WTC11 (cell line): ENCODE results near the gene AKAP1. TPM values are rescaled to one million over a fixed set of nuclear protein-coding genes. Genes with fewer than 3 reads are reported as not detected.

Experiments
- ATAC-seq: fragments of 200-7000 bp; cut with Tn5 transposase; 2 replicates; pipeline ENCODE4 v1.10.0; 2021; ENCODE audit warnings: mild to moderate bottlenecking, moderate library complexity
- CTCF ChIA-PET: fragments of 300-600 bp; sonication (Branson Sonifier 250); formaldehyde crosslinking; loops from one replicate; lab custom pipeline; 2021; ENCODE audit warnings: antibody characterized with exemption; lab: Charles Lee
- POLR2A ChIA-PET: fragments of 350-600 bp; sonication (Branson Sonifier 250); formaldehyde crosslinking; loops from one replicate; lab custom pipeline; 2021; ENCODE audit warnings: antibody characterized with exemption; lab: Charles Lee
- DNase-seq: peaks from one replicate; pipeline ENCODE4 v3.0.0; 2021; ENCODE audit warnings: low spot score
- H3K27ac Mint-ChIP-seq: 2 replicates; pipeline ENCODE4 v1.8.0; 2021; ENCODE audit warnings: mixed read lengths
- H3K27me3 Mint-ChIP-seq: 2 replicates; pipeline ENCODE4 v1.8.0; 2021; ENCODE audit warnings: low read depth, mild to moderate bottlenecking, moderate library complexity, mixed read lengths
- H3K36me3 Mint-ChIP-seq: 2 replicates; pipeline ENCODE4 v1.8.0; 2021; ENCODE audit warnings: mixed read lengths
- H3K4me1 Mint-ChIP-seq: 2 replicates; pipeline ENCODE4 v1.8.0; 2022; ENCODE audit warnings: mixed read lengths
- H3K4me3 Mint-ChIP-seq: 2 replicates; pipeline ENCODE4 v1.8.0; 2021; ENCODE audit warnings: mild to moderate bottlenecking, moderate library complexity, mixed read lengths
- H3K9me3 Mint-ChIP-seq: 2 replicates; pipeline ENCODE4 v1.8.0; 2021; ENCODE audit warnings: mixed read lengths
- AR ChIP-seq: fragments of 250-450 bp; sonication (Bioruptor Pico); IDR thresholded peaks from 2 replicates; pipeline ENCODE4 v1.9.0; 2021; ENCODE audit warnings: mild to moderate bottlenecking
- ESRRA ChIP-seq: sonication (generic); formaldehyde crosslinking; IDR thresholded peaks from 2 replicates; pipeline ENCODE4 v1.8.1; 2022; ENCODE audit warnings: mild to moderate bottlenecking, missing genetic modification reagents, borderline replicate concordance
- ETV6 ChIP-seq: sonication (generic); formaldehyde crosslinking; IDR thresholded peaks from 2 replicates; pipeline ENCODE4 v1.8.1; 2022; ENCODE audit warnings: mild to moderate bottlenecking, missing genetic modification reagents
- FOXJ3 ChIP-seq: sonication (generic); formaldehyde crosslinking; IDR thresholded peaks from 2 replicates; pipeline ENCODE4 v1.9.0; 2021; ENCODE audit warnings: missing genetic modification reagents, mild to moderate bottlenecking, borderline replicate concordance
- GABPB1 ChIP-seq: sonication (generic); formaldehyde crosslinking; IDR thresholded peaks from 2 replicates; pipeline ENCODE4 v1.8.1; 2023; ENCODE audit warnings: mild to moderate bottlenecking, missing genetic modification reagents
- GRHL2 ChIP-seq: fragments of 250-450 bp; sonication (Bioruptor Pico); IDR thresholded peaks from 2 replicates; pipeline ENCODE4 v1.8.0; 2022; ENCODE audit warnings: mild to moderate bottlenecking, moderate library complexity; ENCODE audit not compliant: insufficient replicate concordance, severe bottlenecking
- MXD4 ChIP-seq: fragments of 250-450 bp; sonication (Bioruptor Pico); IDR thresholded peaks from 2 replicates; pipeline ENCODE4 v1.8.0; 2021; ENCODE audit warnings: mild to moderate bottlenecking, moderate library complexity, borderline replicate concordance
- MYBL2 ChIP-seq: sonication (generic); formaldehyde crosslinking; IDR thresholded peaks from 2 replicates; pipeline ENCODE4 v1.8.1; 2023; ENCODE audit warnings: mild to moderate bottlenecking, moderate library complexity, missing genetic modification reagents
- NFE2L1 ChIP-seq: sonication (generic); formaldehyde crosslinking; IDR thresholded peaks from 2 replicates; pipeline ENCODE4 v1.8.1; 2023; ENCODE audit warnings: missing genetic modification reagents
- NFYB ChIP-seq: sonication (generic); formaldehyde crosslinking; conservative IDR thresholded peaks from 2 replicates; pipeline ENCODE4 v1.8.0; 2022; ENCODE audit warnings: low read depth, missing genetic modification reagents
- OVOL2 ChIP-seq: fragments of 250-450 bp; sonication (Bioruptor Pico); IDR thresholded peaks from 2 replicates; pipeline ENCODE4 v1.9.0; 2021; ENCODE audit warnings: mild to moderate bottlenecking, borderline replicate concordance
- PREB ChIP-seq: sonication (generic); formaldehyde crosslinking; IDR thresholded peaks from 2 replicates; pipeline ENCODE4 v1.8.1; 2022; ENCODE audit warnings: mild to moderate bottlenecking, missing genetic modification reagents, moderate library complexity, borderline replicate concordance
- RORB ChIP-seq: fragments of 250-450 bp; sonication (Bioruptor Pico); IDR thresholded peaks from 2 replicates; pipeline ENCODE4 v1.9.0; 2021; ENCODE audit warnings: mild to moderate bottlenecking
- SMAD3 ChIP-seq: sonication (generic); formaldehyde crosslinking; IDR thresholded peaks from 2 replicates; pipeline ENCODE4 v1.8.0; 2022; ENCODE audit warnings: missing genetic modification reagents, mild to moderate bottlenecking, borderline replicate concordance
- SMAD4 ChIP-seq: sonication (generic); formaldehyde crosslinking; IDR thresholded peaks from 2 replicates; pipeline ENCODE4 v1.8.0; 2022; ENCODE audit warnings: mild to moderate bottlenecking, missing genetic modification reagents
- TCF7 ChIP-seq: sonication (generic); formaldehyde crosslinking; IDR thresholded peaks from 2 replicates; pipeline ENCODE4 v1.8.0; 2022; ENCODE audit warnings: mild to moderate bottlenecking, low read depth, missing genetic modification reagents, moderate library complexity
- ZMAT4 ChIP-seq: fragments of 250-450 bp; sonication (Bioruptor Pico); IDR thresholded peaks from 2 replicates; pipeline ENCODE4 v1.9.0; 2021; ENCODE audit warnings: mild to moderate bottlenecking
- ZNF317 ChIP-seq: sonication (generic); formaldehyde crosslinking; IDR thresholded peaks from 2 replicates; pipeline ENCODE4 v1.8.1; 2023; ENCODE audit warnings: low read depth, mild to moderate bottlenecking, moderate library complexity, missing genetic modification reagents, borderline replicate concordance
- ZNF425 ChIP-seq: fragments of 250-450 bp; sonication (Bioruptor Pico); conservative IDR thresholded peaks from 2 replicates; pipeline ENCODE4 v1.9.0; 2021; ENCODE audit warnings: mild to moderate bottlenecking
- total RNA-seq: library from RNA; stranded (reverse); gene quantifications from 3 replicates; pipeline ENCODE4 v1.2.3, GENCODE V29; 2021
- TF ChIP-seq, protein P1 (sequence below): sonication (generic); formaldehyde crosslinking; IDR thresholded peaks from 2 replicates; pipeline ENCODE4 v1.8.1; 2022; ENCODE audit warnings: low read depth, missing genetic modification reagents, borderline replicate concordance
- TF ChIP-seq, protein P2 (sequence below): sonication (generic); formaldehyde crosslinking; IDR thresholded peaks from 2 replicates; pipeline ENCODE4 v1.8.1; 2023; ENCODE audit warnings: mild to moderate bottlenecking, missing genetic modification reagents
- TF ChIP-seq, protein P3 (sequence below): fragments of 200-600 bp; IDR thresholded peaks from 2 replicates; pipeline ENCODE4 v1.8.0; 2022; ENCODE audit warnings: antibody characterized with exemption

The AKAP1 gene
- total RNA-seq, 1 experiment from 2014 or later: 74.5 TPM

DNA sequence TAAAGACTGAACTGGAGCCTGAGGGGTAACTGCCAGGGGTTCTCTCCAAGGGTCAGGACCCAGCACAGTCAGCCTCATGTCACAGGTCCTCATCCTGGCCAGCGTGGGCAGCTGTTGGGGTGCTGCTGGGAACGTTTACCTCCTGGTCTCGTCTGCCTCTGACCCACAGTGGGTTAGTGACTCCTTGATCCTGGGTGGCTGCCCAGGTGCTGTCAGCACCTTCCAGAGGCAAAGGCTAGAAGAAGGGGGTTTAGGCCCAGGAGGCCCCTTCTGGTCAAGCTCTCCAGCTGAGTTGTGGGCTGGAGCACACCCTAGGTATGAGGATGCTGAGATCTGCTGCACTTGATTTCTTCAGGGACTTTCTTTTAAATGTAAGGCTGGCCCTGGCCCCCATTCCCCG is 30.3 kb downstream of the AKAP1 start:
- Mint-ChIP-seq H3K36me3 (peaks cover 85% of the 10 kb centered on the region), H3K27ac (no peak overlapping the region), H3K27me3 (no peaks in the 10 kb centered on the region), H3K4me3 (no peak overlapping the region), H3K9me3 (no peaks in the 10 kb centered on the region), H3K4me1 (peaks cover 17% of the 10 kb centered on the region)
- CTCF ChIA-PET: no interaction called here
- POLR2A ChIA-PET: no interaction called here
- no peak for TF ChIP-seq GRHL2 (CRISPR knock-in tag)
- TF ChIP-seq, protein P1, sequence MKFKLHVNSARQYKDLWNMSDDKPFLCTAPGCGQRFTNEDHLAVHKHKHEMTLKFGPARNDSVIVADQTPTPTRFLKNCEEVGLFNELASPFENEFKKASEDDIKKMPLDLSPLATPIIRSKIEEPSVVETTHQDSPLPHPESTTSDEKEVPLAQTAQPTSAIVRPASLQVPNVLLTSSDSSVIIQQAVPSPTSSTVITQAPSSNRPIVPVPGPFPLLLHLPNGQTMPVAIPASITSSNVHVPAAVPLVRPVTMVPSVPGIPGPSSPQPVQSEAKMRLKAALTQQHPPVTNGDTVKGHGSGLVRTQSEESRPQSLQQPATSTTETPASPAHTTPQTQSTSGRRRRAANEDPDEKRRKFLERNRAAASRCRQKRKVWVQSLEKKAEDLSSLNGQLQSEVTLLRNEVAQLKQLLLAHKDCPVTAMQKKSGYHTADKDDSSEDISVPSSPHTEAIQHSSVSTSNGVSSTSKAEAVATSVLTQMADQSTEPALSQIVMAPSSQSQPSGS: no peak
- TF ChIP-seq NFYB (CRISPR knock-in tag): no peak
- TF ChIP-seq SMAD4 (CRISPR knock-in tag): no peak
- TF ChIP-seq GABPB1 (CRISPR knock-in tag): no peak
- no peak for TF ChIP-seq FOXJ3 (CRISPR knock-in tag)
- no peak for TF ChIP-seq ZNF317 (CRISPR knock-in tag)
- TF ChIP-seq TCF7 (CRISPR knock-in tag): no peak
- no peak for TF ChIP-seq ETV6 (CRISPR knock-in tag)
- TF ChIP-seq MXD4 (CRISPR knock-in tag): no peak
- DNase-seq (no peak), ATAC-seq (no peak)

- Mint-ChIP-seq H3K4me1 (peaks cover 17% of the 10 kb centered on the region), H3K27me3 (no peaks in the 10 kb centered on the region), H3K27ac (no peak overlapping the region), H3K36me3 (peaks cover 88% of the 10 kb centered on the region), H3K4me3 (no peak overlapping the region), H3K9me3 (no peaks in the 10 kb centered on the region)
- TF ChIP-seq TCF7 (CRISPR knock-in tag) (no peak), PREB (CRISPR knock-in tag) (no peak), ZMAT4 (CRISPR knock-in tag) (no peak), MYBL2 (CRISPR knock-in tag) (no peak), ESRRA (no peak), NFE2L1 (no peak), OVOL2 (CRISPR knock-in tag) (no peak), AR (no peak), ZNF425 (no peak), GABPB1 (CRISPR knock-in tag) (no peak), SMAD3 (CRISPR knock-in tag) (no peak), RORB (no peak)
- TF ChIP-seq, protein P2, sequence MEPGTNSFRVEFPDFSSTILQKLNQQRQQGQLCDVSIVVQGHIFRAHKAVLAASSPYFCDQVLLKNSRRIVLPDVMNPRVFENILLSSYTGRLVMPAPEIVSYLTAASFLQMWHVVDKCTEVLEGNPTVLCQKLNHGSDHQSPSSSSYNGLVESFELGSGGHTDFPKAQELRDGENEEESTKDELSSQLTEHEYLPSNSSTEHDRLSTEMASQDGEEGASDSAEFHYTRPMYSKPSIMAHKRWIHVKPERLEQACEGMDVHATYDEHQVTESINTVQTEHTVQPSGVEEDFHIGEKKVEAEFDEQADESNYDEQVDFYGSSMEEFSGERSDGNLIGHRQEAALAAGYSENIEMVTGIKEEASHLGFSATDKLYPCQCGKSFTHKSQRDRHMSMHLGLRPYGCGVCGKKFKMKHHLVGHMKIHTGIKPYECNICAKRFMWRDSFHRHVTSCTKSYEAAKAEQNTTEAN (CRISPR knock-in tag): no peak
- TF ChIP-seq, protein P3, sequence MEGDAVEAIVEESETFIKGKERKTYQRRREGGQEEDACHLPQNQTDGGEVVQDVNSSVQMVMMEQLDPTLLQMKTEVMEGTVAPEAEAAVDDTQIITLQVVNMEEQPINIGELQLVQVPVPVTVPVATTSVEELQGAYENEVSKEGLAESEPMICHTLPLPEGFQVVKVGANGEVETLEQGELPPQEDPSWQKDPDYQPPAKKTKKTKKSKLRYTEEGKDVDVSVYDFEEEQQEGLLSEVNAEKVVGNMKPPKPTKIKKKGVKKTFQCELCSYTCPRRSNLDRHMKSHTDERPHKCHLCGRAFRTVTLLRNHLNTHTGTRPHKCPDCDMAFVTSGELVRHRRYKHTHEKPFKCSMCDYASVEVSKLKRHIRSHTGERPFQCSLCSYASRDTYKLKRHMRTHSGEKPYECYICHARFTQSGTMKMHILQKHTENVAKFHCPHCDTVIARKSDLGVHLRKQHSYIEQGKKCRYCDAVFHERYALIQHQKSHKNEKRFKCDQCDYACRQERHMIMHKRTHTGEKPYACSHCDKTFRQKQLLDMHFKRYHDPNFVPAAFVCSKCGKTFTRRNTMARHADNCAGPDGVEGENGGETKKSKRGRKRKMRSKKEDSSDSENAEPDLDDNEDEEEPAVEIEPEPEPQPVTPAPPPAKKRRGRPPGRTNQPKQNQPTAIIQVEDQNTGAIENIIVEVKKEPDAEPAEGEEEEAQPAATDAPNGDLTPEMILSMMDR: no peak
- DNase-seq (no peak), ATAC-seq (no peak)
- ChIA-PET CTCF (no interaction called here), POLR2A (no interaction called here)
These were observed 30.9 kb downstream of the AKAP1 start for GRCh38 chr17:57115916-57116315.
